MM.1S (cell line): ENCODE measurements around the gene SLC24A1.

ENCODE experiments used
- DNase-seq: peaks from one replicate; pipeline ENCODE4 v3.0.0-alpha.2; 2015
- H2AFZ ChIP-seq: fragments of 300-600 bp; sonication (generic); 2 replicates; pipeline ENCODE4 v1.6.0; 2016; ENCODE audit warnings: antibody characterized with exemption, low read length
- H3F3A ChIP-seq: fragments of 300-600 bp; sonication (generic); 2 replicates; pipeline ENCODE4 v1.6.1; 2016; ENCODE audit warnings: mild to moderate bottlenecking, antibody characterized with exemption, low read length, moderate library complexity, mixed read lengths; ENCODE audit not compliant: insufficient read depth
- H3K27ac ChIP-seq: fragments of 300-600 bp; sonication (generic); 2 replicates; pipeline ENCODE4 v1.5.1; 2016; ENCODE audit warnings: mild to moderate bottlenecking, low read length
- H3K27me3 ChIP-seq: fragments of 300-600 bp; sonication (generic); replicated peaks from 2 replicates; pipeline ENCODE4 v1.6.0; 2016; ENCODE audit warnings: low read length; ENCODE audit not compliant: insufficient read depth
- H3K36me3 ChIP-seq: fragments of 300-600 bp; sonication (generic); replicated peaks from 2 replicates; pipeline ENCODE4 v1.6.1; 2016; ENCODE audit warnings: mild to moderate bottlenecking, low read length, mixed read lengths; ENCODE audit not compliant: insufficient read depth
- H3K4me1 ChIP-seq: fragments of 300-600 bp; sonication (generic); 2 replicates; pipeline ENCODE4 v1.6.1; 2016; ENCODE audit warnings: low read length, mixed read lengths
- H3K4me2 ChIP-seq: fragments of 300-600 bp; sonication (generic); 2 replicates; pipeline ENCODE4 v1.6.0; 2016; ENCODE audit warnings: low read depth, low read length
- H3K4me3 ChIP-seq: fragments of 300-600 bp; sonication (generic); 2 replicates; pipeline ENCODE4 v1.5.1; 2016; ENCODE audit warnings: low read length, mixed read lengths
- H3K79me2 ChIP-seq: fragments of 300-600 bp; sonication (generic); 2 replicates; pipeline ENCODE4 v1.6.1; 2016; ENCODE audit warnings: mixed run types, low read length, mixed read lengths
- H3K9ac ChIP-seq: fragments of 300-600 bp; sonication (generic); 2 replicates; pipeline ENCODE4 v1.6.1; 2016; ENCODE audit warnings: low read length, mixed read lengths
- H3K9me2 ChIP-seq: fragments of 300-600 bp; sonication (generic); replicated peaks from 2 replicates; pipeline ENCODE4 v1.6.1; 2016; ENCODE audit warnings: mild to moderate bottlenecking, low read length, mixed read lengths; ENCODE audit not compliant: insufficient read depth
- H3K9me3 ChIP-seq: fragments of 300-600 bp; sonication (generic); replicated peaks from 2 replicates; pipeline ENCODE4 v1.6.1; 2016; ENCODE audit warnings: mild to moderate bottlenecking, low read length, mixed read lengths; ENCODE audit not compliant: insufficient read depth
- H4K20me1 ChIP-seq: fragments of 300-600 bp; sonication (generic); 2 replicates; pipeline ENCODE4 v1.6.1; 2016; ENCODE audit warnings: mild to moderate bottlenecking, low read length, moderate library complexity, mixed read lengths; ENCODE audit not compliant: insufficient read depth
- EZH2 ChIP-seq: fragments of 300-600 bp; sonication (generic); optimal IDR thresholded peaks from 2 replicates; pipeline ENCODE3; 2017; ENCODE audit warnings: low read depth, mild to moderate bottlenecking, antibody characterized with exemption, low read length, mixed read lengths
- EZH2phosphoT487 ChIP-seq: fragments of 300-600 bp; sonication (generic); IDR thresholded peaks from 2 replicates; pipeline ENCODE4 v1.6.1; 2018; ENCODE audit warnings: antibody characterized with exemption, low read length
- TF ChIP-seq, protein P1 (sequence below): fragments of 300-600 bp; sonication (generic); IDR thresholded peaks from 2 replicates; pipeline ENCODE4 v1.5.1; 2016; ENCODE audit warnings: antibody characterized with exemption, low read length, mixed read lengths

SLC24A1 gene

DNA sequence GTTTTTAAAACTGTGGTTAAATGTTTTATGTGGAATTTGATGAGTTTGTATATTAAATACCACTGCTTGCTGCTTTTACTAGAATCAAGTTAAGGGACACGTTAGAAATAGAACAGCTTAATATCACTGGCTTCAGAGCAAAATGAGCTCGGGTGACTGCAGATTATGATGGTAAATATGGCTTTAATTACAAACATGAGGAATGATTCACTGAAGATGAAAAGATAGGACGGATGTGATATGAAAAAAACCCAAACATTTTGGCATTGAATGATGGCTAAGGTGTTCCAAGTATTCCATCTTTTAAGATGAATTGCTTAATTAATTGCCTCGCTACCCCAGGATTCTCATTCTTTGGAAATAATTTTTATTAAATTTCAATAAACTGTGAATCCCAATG lies 33.7 kb downstream of the SLC24A1 start:
- no peak for DNase-seq
- H2AFZ ChIP-seq = no peak overlapping the region
- H3F3A ChIP-seq = peaks cover 4% of the 10 kb centered on the region; the same call in 1 of the 2 replicates
- no peaks in the 10 kb centered on the region for H3K79me2 ChIP-seq
- H3K9ac ChIP-seq = no peak overlapping the region
- H3K27me3 ChIP-seq = no peaks in the 10 kb centered on the region
- peaks cover 9% of the 10 kb centered on the region for H4K20me1 ChIP-seq
- H3K4me2 ChIP-seq = no peak overlapping the region
- no peaks in the 10 kb centered on the region for H3K9me2 ChIP-seq
- TF ChIP-seq, protein P1, sequence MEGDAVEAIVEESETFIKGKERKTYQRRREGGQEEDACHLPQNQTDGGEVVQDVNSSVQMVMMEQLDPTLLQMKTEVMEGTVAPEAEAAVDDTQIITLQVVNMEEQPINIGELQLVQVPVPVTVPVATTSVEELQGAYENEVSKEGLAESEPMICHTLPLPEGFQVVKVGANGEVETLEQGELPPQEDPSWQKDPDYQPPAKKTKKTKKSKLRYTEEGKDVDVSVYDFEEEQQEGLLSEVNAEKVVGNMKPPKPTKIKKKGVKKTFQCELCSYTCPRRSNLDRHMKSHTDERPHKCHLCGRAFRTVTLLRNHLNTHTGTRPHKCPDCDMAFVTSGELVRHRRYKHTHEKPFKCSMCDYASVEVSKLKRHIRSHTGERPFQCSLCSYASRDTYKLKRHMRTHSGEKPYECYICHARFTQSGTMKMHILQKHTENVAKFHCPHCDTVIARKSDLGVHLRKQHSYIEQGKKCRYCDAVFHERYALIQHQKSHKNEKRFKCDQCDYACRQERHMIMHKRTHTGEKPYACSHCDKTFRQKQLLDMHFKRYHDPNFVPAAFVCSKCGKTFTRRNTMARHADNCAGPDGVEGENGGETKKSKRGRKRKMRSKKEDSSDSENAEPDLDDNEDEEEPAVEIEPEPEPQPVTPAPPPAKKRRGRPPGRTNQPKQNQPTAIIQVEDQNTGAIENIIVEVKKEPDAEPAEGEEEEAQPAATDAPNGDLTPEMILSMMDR = no peak
- no peak for TF ChIP-seq EZH2
- no peak for TF ChIP-seq EZH2phosphoT487
- H3K36me3 ChIP-seq = no peaks in the 10 kb centered on the region; the same call in 1 of the 2 replicates
- no peaks in the 10 kb centered on the region for H3K9me3 ChIP-seq
- no peak overlapping the region for H3K27ac ChIP-seq
- H3K4me3 ChIP-seq = no peak overlapping the region
- peaks cover 3% of the 10 kb centered on the region; the same call in 1 of the 2 replicates for H3K4me1 ChIP-seq

DNA sequence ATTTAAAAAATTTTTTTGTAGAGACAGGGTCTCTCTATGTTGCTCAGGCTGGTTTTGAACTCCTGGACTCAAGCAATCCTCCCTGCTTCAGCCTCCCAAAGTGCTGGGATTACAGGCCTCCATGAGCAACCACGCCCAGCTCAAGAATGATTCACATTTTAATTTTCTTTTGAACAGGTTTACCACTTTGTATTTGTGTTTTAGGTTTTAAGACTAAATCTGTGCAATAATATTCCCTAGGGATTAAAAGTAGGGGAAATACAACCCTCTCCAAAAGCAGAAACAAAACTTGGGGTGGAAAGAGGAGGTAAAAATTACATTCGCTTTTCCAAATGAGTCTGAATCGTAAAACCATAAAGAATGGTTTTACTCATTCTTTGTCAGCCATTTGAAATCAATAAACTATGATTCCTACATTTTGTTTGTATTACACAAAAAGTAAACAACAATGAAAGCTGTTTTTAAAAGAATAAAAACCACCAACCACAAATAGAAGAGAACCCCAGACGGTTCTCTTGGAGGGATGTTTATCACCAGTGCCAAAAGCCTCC lies 37.8 kb downstream of the SLC24A1 start:
- Histone ChIP-seq H3K4me3 (no peak overlapping the region), H3K36me3 (no peaks in the 10 kb centered on the region; the same call in 1 of the 2 replicates), H3K9ac (no peak overlapping the region), H3K4me2 (no peak overlapping the region), H3F3A (no peaks in the 10 kb centered on the region), H3K9me2 (no peaks in the 10 kb centered on the region), H4K20me1 (peaks cover 3% of the 10 kb centered on the region; the same call in 1 of the 2 replicates), H3K27ac (no peak overlapping the region), H3K4me1 (no peaks in the 10 kb centered on the region), H3K27me3 (no peaks in the 10 kb centered on the region), H3K79me2 (no peaks in the 10 kb centered on the region), H3K9me3 (no peaks in the 10 kb centered on the region), H2AFZ (no peak overlapping the region)
- no peak for DNase-seq
- TF ChIP-seq, protein P1 = no peak
- TF ChIP-seq EZH2phosphoT487 (no peak), EZH2 (no peak)

DNA sequence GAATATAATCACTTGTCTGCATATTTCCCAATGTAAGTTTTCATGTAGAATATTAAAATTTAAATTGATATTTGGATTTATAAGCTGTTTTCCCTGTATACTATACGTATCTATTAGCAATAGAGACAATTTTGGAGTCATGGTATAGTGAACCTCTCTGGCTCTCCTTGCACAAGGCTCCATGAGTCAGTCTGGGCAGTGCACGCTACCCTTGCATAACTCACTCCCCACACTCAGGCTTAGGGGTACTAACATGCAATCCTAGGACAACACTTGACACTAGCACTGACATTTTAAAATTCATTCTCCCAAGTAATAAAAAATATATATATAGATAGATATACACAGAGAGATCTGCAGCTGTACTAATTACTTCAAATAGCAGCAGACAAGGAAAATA lies 39.2 kb downstream of the SLC24A1 start:
- Histone ChIP-seq H3K9ac (no peak overlapping the region), H2AFZ (no peak overlapping the region), H3K27ac (no peak overlapping the region), H3K4me2 (no peak overlapping the region), H3K36me3 (no peaks in the 10 kb centered on the region; the same call in 1 of the 2 replicates), H3K27me3 (no peaks in the 10 kb centered on the region), H3F3A (no peaks in the 10 kb centered on the region), H3K4me1 (no peaks in the 10 kb centered on the region), H3K9me2 (no peaks in the 10 kb centered on the region), H3K9me3 (no peaks in the 10 kb centered on the region), H3K4me3 (no peak overlapping the region), H4K20me1 (peaks cover 3% of the 10 kb centered on the region; the same call in 1 of the 2 replicates), H3K79me2 (no peaks in the 10 kb centered on the region)
- no peak for DNase-seq
- TF ChIP-seq EZH2phosphoT487 = no peak
- TF ChIP-seq EZH2 = no peak
- TF ChIP-seq, protein P1 = no peak
